HG03565 (cell line): ENCODE measurements around the gene VN1R2.
"Not testable (repeated sequence)": the region's sequence is repeated elsewhere in the genome, so short reads cannot be mapped to it uniquely, and the experiment has no call there.

Experiments
- ATAC-seq: cut with Tn5 transposase; IDR thresholded peaks from one replicate; pipeline ENCODE4 v1.9.1; 2021; ENCODE audit warnings: mild to moderate bottlenecking, moderate library complexity; ENCODE audit not compliant: unreplicated experiment

Gene VN1R2, protein sequence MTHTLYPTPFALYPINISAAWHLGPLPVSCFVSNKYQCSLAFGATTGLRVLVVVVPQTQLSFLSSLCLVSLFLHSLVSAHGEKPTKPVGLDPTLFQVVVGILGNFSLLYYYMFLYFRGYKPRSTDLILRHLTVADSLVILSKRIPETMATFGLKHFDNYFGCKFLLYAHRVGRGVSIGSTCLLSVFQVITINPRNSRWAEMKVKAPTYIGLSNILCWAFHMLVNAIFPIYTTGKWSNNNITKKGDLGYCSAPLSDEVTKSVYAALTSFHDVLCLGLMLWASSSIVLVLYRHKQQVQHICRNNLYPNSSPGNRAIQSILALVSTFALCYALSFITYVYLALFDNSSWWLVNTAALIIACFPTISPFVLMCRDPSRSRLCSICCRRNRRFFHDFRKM

DNA sequence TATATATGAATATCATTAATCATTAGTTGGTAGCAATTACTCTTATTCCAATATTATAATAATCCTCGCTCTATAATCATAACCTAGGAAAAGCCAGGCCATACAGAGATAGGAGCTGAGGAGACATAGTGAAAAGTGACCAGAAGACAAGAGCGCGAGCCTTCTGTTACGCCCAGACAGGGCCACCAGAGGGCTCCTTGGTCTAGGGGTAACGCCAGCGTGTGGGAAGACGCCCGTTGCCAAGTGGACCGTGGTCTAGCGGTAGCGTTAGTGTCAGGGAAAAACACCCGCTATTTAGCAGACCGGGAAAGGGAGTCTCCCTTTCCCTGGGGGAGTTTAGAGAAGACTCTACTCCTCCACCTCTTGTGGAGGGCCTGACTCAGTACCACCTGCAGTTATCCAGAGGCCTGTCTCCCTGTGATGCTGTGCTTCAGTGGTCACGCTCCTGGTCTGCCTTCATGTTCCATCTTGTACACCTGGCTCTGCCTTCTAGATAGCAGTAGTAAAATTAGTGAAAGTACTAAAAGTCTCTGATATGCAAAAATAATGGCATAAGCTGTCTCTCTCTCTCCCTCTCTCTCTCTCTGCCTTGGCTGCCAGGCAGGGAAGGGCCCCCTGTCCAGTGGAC is at the start of gene VN1R2:
TSS of gene VN1R2 (plus strand) at position 578 of the 628 bp plus-strand sequence. CDS start 84 bp downstream, outside the sequence.
- ATAC-seq = not testable (repeated sequence)

GRCh38 chr19:53211554-53211953 is 46.5 kb upstream of the VN1R2 start:
- ATAC-seq = not testable (repeated sequence)

- no peak for ATAC-seq
These were observed 45.3 kb upstream of the VN1R2 start for GRCh38 chr19:53212703-53213320.

- ATAC-seq = not testable (repeated sequence)
These were observed 35.4 kb upstream of the VN1R2 start for GRCh38 chr19:53222716-53223115.

DNA sequence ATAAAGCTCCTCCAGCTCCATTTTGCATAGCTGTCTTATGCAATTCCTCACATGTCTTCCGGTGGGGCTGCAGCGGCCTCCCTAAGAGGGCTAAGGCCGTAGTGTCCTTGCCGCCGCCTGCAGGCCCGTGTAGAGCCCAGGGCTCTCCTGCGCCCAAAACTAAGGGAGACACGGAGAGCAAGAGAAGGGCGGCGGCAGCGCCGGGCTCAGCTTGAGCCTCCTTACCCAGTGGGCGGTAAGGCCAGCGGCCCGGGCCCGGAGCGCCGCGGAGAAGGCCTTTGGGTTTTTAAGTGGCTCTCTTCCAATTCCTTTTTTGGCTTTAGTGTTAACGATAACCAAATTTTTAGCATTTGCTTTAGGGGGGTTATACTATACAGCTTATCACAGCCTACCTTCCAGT is 33.5 kb upstream of the VN1R2 start:
- ATAC-seq = no peak

- no peak for ATAC-seq
These were observed 20.8 kb upstream of the VN1R2 start for GRCh38 chr19:53237114-53237777.

- no peak for ATAC-seq
These were observed 11.6 kb upstream of the VN1R2 start for GRCh38 chr19:53246498-53246897.

DNA sequence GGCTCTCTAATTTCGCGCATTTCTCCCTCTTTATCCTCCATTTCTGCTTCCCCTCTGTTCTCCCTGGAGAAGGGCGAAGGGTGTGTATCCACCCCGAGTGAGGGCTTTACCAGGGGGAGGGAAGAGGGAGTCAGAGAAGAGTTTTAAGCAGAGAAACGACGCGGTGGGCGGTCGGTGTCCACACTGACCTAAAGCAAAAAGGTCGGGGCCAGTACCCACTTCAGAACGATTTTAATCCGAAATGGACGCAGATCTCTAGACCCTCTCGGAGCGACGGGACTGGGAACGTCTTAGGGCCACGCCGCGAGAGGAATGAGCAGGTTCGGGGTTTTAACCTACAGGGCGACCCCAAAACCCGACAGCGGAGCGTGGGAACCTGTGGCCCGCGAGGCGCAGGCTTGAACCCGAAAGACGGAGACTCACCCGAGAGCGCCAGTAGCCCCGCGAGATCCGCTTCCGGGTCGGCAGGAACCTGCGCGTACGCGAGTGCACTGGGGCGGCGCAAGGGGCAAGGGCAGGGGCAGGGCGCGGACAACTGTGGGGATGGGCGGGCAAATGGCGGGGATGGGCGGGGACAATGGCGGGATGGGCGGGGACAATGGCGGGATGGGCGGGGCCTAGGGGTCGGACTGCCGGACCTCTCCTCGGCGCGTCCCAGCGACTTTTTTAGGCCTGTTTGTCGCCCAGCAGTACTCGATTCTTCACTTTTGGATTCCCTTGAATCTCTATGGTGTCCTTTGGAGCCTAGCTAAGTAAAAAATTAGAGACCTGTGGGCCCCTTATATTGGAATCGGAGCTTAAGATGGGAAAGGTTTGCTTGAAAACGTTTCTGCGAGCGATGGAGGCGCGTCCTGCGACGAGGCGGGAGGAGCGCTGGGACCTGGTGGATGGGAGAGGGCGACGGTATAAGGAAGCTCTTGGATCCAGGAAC is 3.4 kb upstream of the VN1R2 start, which contains the start of gene ZNF677:
TSS of gene ZNF677 (minus strand) at position 463 of the 931 bp plus-strand sequence. CDS start 3,323 bp downstream, outside the sequence.
- no peak for ATAC-seq

GRCh38 chr19:53267623-53268022 is 9.5 kb downstream of the VN1R2 start, which contains the start of gene VN1R4:
TSS of gene VN1R4 (minus strand) at chr19:53267723. CDS start at chr19:53267665, 58 bp downstream.
- ATAC-seq = not testable (repeated sequence)

DNA sequence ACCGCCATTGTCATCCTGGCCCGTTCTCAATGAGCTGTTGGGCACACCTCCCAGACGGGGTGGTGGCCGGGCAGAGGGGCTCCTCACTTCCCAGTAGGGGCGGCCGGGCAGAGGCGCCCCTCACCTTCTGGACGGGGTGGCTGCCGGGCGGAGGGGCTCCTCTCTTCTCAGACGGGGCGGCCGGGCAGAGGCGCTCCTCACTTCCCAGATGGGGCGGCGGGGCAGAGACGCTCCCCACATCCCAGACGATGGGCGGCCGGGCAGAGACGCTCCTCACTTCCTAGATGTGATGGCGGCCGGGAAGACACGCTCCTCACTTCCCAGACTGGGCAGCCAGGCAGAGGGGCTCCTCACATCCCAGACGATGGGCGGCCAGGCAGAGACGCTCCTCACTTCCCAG is 11.8 kb downstream of the VN1R2 start:
- ATAC-seq = not testable (repeated sequence)

DNA sequence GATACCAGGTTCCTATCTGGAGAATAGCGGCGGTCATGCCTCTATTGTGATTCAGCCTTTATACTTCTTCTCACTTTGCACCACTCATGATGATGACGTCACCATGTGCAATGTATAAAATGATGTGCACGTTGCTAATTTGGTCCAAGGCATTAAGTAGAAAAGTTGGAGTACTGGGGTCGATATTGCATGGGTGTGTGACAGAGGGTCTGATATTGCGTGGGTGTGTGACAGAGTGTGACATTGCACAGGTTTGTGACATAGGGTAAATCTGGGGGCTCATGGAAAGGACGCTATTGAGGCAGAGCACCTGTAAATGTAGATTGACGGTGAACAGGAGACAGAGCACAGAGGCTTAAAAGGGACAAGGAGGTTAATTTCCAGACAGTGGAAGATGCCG is 14.0 kb downstream of the VN1R2 start:
- ATAC-seq = no peak

DNA sequence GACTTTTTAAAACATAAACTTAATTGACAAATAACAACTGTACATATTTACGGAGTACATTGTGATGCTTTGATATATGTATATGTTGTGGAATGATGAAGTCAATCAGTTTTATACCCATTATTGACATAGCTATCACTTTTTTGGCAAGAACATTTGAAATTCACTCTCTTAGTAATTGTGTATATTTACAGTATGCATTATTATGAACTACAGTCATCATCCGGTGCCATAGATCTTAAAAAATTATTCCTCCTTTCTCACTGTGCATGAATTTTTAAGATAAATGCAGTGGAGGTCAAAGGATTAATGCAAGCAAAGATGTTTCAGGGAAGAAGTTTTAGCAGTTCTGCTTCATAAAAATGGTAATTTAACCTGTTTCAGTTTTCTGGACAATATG is 17.4 kb downstream of the VN1R2 start:
- ATAC-seq = no peak

- not testable (repeated sequence) for ATAC-seq
These were observed 23.9 kb downstream of the VN1R2 start for GRCh38 chr19:53281947-53282346.

DNA sequence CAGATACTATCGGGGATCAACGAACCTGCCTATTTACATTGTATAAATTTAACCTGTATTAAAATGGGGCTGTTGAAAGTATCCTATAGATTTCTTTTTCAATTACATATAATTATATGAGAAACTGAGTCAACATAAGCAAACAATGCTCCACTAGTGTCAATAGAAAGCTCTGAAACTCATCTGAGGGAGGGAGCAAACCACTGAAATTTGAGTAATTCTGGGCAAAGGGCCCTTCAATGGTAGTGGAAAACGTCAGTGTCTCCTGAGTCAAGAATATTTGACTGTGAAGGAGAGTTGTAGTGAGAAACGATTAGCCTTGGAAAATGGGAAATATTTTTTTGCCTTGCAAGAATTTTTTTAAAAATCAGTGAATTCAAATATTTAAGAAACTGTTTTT is 27.0 kb downstream of the VN1R2 start:
- no peak for ATAC-seq

DNA sequence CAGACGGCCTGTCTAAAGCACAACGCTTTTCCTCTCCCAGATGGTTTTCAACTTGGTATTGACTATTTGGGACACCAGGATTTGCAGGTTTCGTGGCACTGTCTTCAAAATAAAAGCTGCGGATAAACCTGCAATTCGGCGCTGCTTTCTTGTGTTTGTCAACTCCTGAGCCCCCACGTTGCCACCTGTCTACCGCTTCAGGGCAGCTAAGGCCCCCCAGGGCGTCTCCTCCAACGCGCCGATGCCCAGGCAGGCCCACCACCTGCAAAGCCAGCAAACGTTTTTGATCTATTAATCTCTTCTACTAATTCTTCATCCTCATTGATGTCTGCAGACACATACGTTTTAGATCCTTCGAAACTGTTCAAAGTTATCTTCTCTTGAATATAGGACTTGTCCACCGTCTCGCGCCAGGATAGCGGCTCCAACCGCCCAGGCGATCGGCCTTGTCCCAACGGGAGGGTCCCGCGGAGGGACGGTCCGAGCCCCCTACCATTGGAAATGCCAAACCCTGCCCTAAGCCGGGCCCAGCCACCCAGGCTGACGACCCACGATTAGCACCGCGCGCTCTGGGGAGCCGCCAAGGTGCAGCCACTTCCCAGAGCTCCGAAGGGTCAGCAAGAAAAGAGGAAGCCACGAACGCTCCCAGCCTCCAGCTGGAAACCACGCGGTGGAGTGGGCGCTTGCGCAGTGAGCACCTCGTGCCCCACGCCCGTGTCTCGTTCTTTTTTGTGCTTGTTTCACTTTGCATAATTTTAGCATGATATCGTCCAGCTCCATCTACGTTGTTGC is 32.9 kb downstream of the VN1R2 start:
- ATAC-seq = no peak

DNA sequence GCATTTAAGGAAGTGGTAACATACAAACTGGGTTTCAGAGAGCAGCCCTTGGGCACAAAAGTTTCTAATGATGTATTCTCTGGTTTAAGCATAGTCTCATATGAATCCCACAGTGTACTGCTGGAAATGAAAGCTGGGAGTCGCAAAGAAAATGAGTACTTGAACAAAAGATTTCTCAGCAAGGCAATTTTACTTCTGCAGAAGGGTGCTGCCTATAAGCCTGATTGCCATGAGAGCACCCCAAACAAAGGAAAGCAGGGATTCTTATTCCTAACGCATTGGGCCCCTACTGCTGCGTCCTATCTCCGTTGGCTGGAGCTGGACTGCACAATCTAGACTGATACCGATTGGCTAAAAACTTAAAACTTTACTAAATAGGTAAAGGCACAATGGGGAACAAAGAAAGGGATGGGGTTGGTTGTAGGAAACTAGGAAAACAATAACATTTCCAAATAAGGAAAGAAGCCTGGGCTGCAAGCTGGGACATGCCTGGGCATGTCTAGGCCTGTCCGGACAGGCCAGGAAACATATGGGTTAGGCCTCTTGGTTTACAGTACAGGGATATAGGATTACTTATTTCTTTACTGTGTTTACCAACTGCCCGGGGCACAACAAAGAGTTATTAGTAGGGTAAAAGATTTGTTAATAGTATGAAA is 36.8 kb downstream of the VN1R2 start:
- no peak for ATAC-seq

DNA sequence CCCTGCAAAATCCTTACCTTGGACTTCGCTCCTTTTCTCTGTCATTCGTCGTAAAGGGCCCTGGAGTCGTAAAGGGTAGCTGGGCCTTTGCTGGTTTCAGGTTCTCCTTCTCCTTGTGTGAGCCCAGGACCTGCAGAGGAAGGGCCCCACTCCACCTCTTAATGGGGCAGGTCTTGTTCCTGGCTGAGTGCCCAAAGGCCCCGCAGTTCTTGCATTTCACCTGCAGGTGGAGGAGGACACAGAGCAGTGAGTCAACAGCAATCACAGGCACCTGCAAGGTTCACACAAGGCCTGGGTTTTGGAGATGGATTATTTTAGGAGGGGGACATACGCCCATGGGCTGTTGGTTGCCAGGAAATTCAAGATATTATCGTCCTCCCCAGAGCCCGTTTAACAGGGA is 43.2 kb downstream of the VN1R2 start:
- ATAC-seq = not testable (repeated sequence)

DNA sequence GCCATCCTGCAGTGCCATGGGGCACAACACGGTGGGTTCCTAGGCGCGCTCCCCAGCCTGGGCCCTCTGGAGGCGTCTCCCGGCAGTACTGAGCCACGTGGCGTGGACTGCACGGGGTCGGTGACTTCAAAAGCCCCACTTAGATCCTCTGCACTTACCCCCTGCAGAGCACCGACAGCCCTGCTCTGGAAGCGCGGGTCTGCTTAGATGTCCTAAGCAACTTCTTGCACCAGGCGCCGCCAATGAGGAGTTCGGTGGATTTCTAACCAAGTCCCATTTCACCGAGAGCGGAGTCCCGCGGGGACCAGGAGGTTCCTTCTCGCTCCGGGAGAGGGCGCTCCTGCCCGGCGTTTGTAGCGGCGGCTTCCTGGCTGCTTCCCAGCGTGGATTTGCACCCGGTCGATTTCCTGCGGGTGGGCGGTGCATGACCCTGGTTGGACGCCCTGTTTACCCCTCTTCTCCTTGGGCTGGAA is 50.3 kb downstream of the VN1R2 start:
- ATAC-seq = no peak
